ENCODE data around the gene MAPK8IP1. TPM values are rescaled to one million over a fixed set of nuclear protein-coding genes. Genes with fewer than 3 reads are reported as not detected.

MAPK8IP1 gene
- total RNA-seq, 2 experiments from 2014 or later = 0.56 to 0.64 TPM

GRCh38 chr11:45920531-45921477 is 35.4 kb downstream of the MAPK8IP1 start:
- Mint-ChIP-seq H3K4me1 (peaks cover 41% of the 10 kb centered on the region), H3K4me3 (no peak overlapping the region), H3K27ac (no peak overlapping the region), H3K27me3 (peaks cover 22% of the 10 kb centered on the region), H3K36me3 (ENCODE audit: low read depth) (peaks cover 4% of the 10 kb centered on the region), H3K9me3 (no peaks in the 10 kb centered on the region)
- DNase-seq = no peak
- ChIA-PET POLR2A (no interaction called here), CTCF (interaction anchor here (0.9 to 2.8 kb wide), 4 partner anchors 8 to 44 kb away, joined by 3 to 10 read pairs (median 3); no protein-coding TSS in a partner anchor)

GRCh38 chr11:45921561-45922424 is 36.3 kb downstream of the MAPK8IP1 start:
- no peak for DNase-seq
- ChIA-PET POLR2A (no interaction called here), CTCF (interaction anchor here (0.9 to 1.3 kb wide), 2 partner anchors 11 to 20 kb away, joined by 3 read pairs; no protein-coding TSS in a partner anchor)
- H3K9me3 Mint-ChIP-seq = no peaks in the 10 kb centered on the region
- peaks cover 33% of the 10 kb centered on the region for H3K4me1 Mint-ChIP-seq
- peaks cover 4% of the 10 kb centered on the region for H3K36me3 Mint-ChIP-seq (ENCODE audit: low read depth)
- peaks cover 22% of the 10 kb centered on the region for H3K27me3 Mint-ChIP-seq
- peak overlapping the region; percentile 13 for H3K27ac Mint-ChIP-seq
- H3K4me3 Mint-ChIP-seq = peak overlapping the region; percentile 19

- CTCF ChIA-PET = interaction anchor here (1.3 kb wide), 1 partner anchor 20 kb away, joined by 3 read pairs; no protein-coding TSS in a partner anchor
- no peaks in the 10 kb centered on the region for H3K9me3 Mint-ChIP-seq
- peak within 1 kb of the TSS; percentile 54 for H3K4me3 Mint-ChIP-seq
- peaks cover 4% of the 10 kb centered on the region for H3K36me3 Mint-ChIP-seq (ENCODE audit: low read depth)
- H3K4me1 Mint-ChIP-seq = peaks cover 33% of the 10 kb centered on the region
- H3K27me3 Mint-ChIP-seq = peaks cover 22% of the 10 kb centered on the region
- POLR2A ChIA-PET = no interaction called here
- H3K27ac Mint-ChIP-seq = peak within 1 kb of the TSS; percentile 13
- DNase-seq = peak; percentile 5
These were observed 37.1 kb downstream of the MAPK8IP1 start, which contains the start of gene LARGE2 for GRCh38 chr11:45922425-45923082. Gene LARGE2 (plus strand): TSS chr11:45922656. CDS start chr11:45922883, 227 bp downstream.

GRCh38 chr11:45924036-45924915 is 38.8 kb downstream of the MAPK8IP1 start:
- peaks cover 22% of the 10 kb centered on the region for H3K27me3 Mint-ChIP-seq
- H3K4me3 Mint-ChIP-seq = no peak overlapping the region
- no peak for DNase-seq
- POLR2A ChIA-PET = interaction anchor here (0.6 kb wide), 1 partner anchor 41 kb away, joined by 4 read pairs; no protein-coding TSS in a partner anchor
- peaks cover 22% of the 10 kb centered on the region for H3K4me1 Mint-ChIP-seq
- no peaks in the 10 kb centered on the region for H3K9me3 Mint-ChIP-seq
- H3K36me3 Mint-ChIP-seq (ENCODE audit: low read depth) = peaks cover 4% of the 10 kb centered on the region
- CTCF ChIA-PET = interaction anchor here (0.6 to 1.1 kb wide), 2 partner anchors 41 to 50 kb away, joined by 3 to 4 read pairs; no protein-coding TSS in a partner anchor
- H3K27ac Mint-ChIP-seq = no peak overlapping the region

GRCh38 chr11:45924927-45925326 is 39.5 kb downstream of the MAPK8IP1 start:
- Mint-ChIP-seq H3K27ac (no peak overlapping the region), H3K27me3 (peaks cover 22% of the 10 kb centered on the region), H3K9me3 (no peaks in the 10 kb centered on the region), H3K36me3 (ENCODE audit: low read depth) (peaks cover 4% of the 10 kb centered on the region), H3K4me1 (peaks cover 21% of the 10 kb centered on the region), H3K4me3 (no peak overlapping the region)
- CTCF ChIA-PET = interaction anchor here (0.5 to 1.1 kb wide), 3 partner anchors 40 to 156 kb away, joined by 3 to 4 read pairs (median 3); no protein-coding TSS in a partner anchor
- POLR2A ChIA-PET = no interaction called here
- DNase-seq = no peak

- CTCF ChIA-PET = interaction anchor here (0.5 to 1.6 kb wide), 3 partner anchors 19 to 157 kb away, joined by 3 to 5 read pairs (median 4); no protein-coding TSS in a partner anchor
- Mint-ChIP-seq H3K36me3 (ENCODE audit: low read depth) (peaks cover 4% of the 10 kb centered on the region), H3K27me3 (peaks cover 22% of the 10 kb centered on the region), H3K27ac (no peak overlapping the region), H3K9me3 (no peaks in the 10 kb centered on the region), H3K4me1 (peaks cover 25% of the 10 kb centered on the region), H3K4me3 (no peak overlapping the region)
- POLR2A ChIA-PET = no interaction called here
- no peak for DNase-seq
These were observed 40.1 kb downstream of the MAPK8IP1 start for GRCh38 chr11:45925550-45925949.

GRCh38 chr11:45926001-45926401 is 40.5 kb downstream of the MAPK8IP1 start:
- no peak overlapping the region for H3K4me3 Mint-ChIP-seq
- DNase-seq = no peak
- peaks cover 22% of the 10 kb centered on the region for H3K27me3 Mint-ChIP-seq
- no peaks in the 10 kb centered on the region for H3K9me3 Mint-ChIP-seq
- peak overlapping the region; percentile 36 for H3K27ac Mint-ChIP-seq
- POLR2A ChIA-PET = no interaction called here
- peaks cover 4% of the 10 kb centered on the region for H3K36me3 Mint-ChIP-seq (ENCODE audit: low read depth)
- peaks cover 29% of the 10 kb centered on the region for H3K4me1 Mint-ChIP-seq
- CTCF ChIA-PET = interaction anchor here (1.1 to 1.6 kb wide), 2 partner anchors 10 to 20 kb away, joined by 3 to 5 read pairs; no protein-coding TSS in a partner anchor

GRCh38 chr11:45926536-45927331 is 41.3 kb downstream of the MAPK8IP1 start:
- H3K36me3 Mint-ChIP-seq (ENCODE audit: low read depth) = peaks cover 2% of the 10 kb centered on the region
- DNase-seq = no peak
- CTCF ChIA-PET = interaction anchor here (1.1 to 1.6 kb wide), 2 partner anchors 10 to 21 kb away, joined by 3 to 5 read pairs; no protein-coding TSS in a partner anchor
- H3K27me3 Mint-ChIP-seq = peaks cover 17% of the 10 kb centered on the region
- H3K4me3 Mint-ChIP-seq = no peak overlapping the region
- H3K27ac Mint-ChIP-seq = peak overlapping the region; percentile 46
- H3K9me3 Mint-ChIP-seq = no peaks in the 10 kb centered on the region
- H3K4me1 Mint-ChIP-seq = peaks cover 32% of the 10 kb centered on the region
- POLR2A ChIA-PET = no interaction called here

GRCh38 chr11:45927332-45927683 is 41.9 kb downstream of the MAPK8IP1 start:
- Mint-ChIP-seq H3K36me3 (ENCODE audit: low read depth) (peaks cover 3% of the 10 kb centered on the region), H3K27ac (peak overlapping the region; percentile 79)

GRCh38 chr11:45927684-45928413 is 42.4 kb downstream of the MAPK8IP1 start:
- Mint-ChIP-seq H3K36me3 (ENCODE audit: low read depth) (peaks cover 5% of the 10 kb centered on the region), H3K4me3 (no peak overlapping the region), H3K27ac (peak overlapping the region; percentile 79), H3K9me3 (no peaks in the 10 kb centered on the region), H3K4me1 (peaks cover 32% of the 10 kb centered on the region), H3K27me3 (peaks cover 16% of the 10 kb centered on the region)
- ChIA-PET POLR2A (interaction anchor here (0.6 kb wide), 1 partner anchor 9 kb away, joined by 3 read pairs; no protein-coding TSS in a partner anchor), CTCF (interaction anchor here (1.2 to 2.9 kb wide), 2 partner anchors 9 to 31 kb away, joined by 4 to 10 read pairs; partner anchors contain the start of gene PEX16)
- no peak for DNase-seq

More at GRCh38 chr11:45927332-45927683, 41.9 kb downstream of the MAPK8IP1 start:
- no peak overlapping the region for H3K4me3 Mint-ChIP-seq
- DNase-seq = no peak
- no peaks in the 10 kb centered on the region for H3K9me3 Mint-ChIP-seq
- H3K4me1 Mint-ChIP-seq = peaks cover 32% of the 10 kb centered on the region
- ChIA-PET CTCF (interaction anchor here (1.1 to 2.9 kb wide), 3 partner anchors 8 to 21 kb away, joined by 3 to 10 read pairs (median 5); partner anchors contain the start of gene PEX16), POLR2A (interaction anchor here (0.6 kb wide), 1 partner anchor 8 kb away, joined by 3 read pairs; no protein-coding TSS in a partner anchor)
- H3K27me3 Mint-ChIP-seq = peaks cover 16% of the 10 kb centered on the region

Measured in activated CD4-positive, alpha-beta T cell treated with anti-CD3 and anti-CD28 coated beads, Interleukin-2, amount 10 ng/mL, durations not matched to agents 7 days and 5 days (primary cell).